NB4 (cell line): ENCODE measurements around the gene SART3.

Experiments used
- CTCF ChIP-seq: IDR thresholded peaks from one replicate; pipeline ENCODE4 v1.5.1; 2012; ENCODE audit warnings: low read depth, low read length
- POLR2A ChIP-seq: IDR thresholded peaks from 2 replicates; pipeline ENCODE4 v1.6.1; 2011; ENCODE audit warnings: mild to moderate bottlenecking; ENCODE audit not compliant: insufficient read length; ENCODE audit errors: extremely low read depth

GRCh38 chr12:108531929-108532848, 28.8 kb downstream of the SART3 start:
- TF ChIP-seq CTCF = no peak
- TF ChIP-seq POLR2A = no peak
